ENCODE results near the gene PSMB9. TPM values are rescaled to one million over a fixed set of nuclear protein-coding genes. Genes with fewer than 3 reads are reported as not detected.
"Not testable (repeated sequence)": the region's sequence is repeated elsewhere in the genome, so short reads cannot be mapped to it uniquely, and the experiment has no call there.

PSMB9 gene
- polyA plus RNA-seq (2013, experiment 1 of 2), result 0.20 TPM
- polyA plus RNA-seq (2013, experiment 2 of 2), result 0.13 TPM

DNA sequence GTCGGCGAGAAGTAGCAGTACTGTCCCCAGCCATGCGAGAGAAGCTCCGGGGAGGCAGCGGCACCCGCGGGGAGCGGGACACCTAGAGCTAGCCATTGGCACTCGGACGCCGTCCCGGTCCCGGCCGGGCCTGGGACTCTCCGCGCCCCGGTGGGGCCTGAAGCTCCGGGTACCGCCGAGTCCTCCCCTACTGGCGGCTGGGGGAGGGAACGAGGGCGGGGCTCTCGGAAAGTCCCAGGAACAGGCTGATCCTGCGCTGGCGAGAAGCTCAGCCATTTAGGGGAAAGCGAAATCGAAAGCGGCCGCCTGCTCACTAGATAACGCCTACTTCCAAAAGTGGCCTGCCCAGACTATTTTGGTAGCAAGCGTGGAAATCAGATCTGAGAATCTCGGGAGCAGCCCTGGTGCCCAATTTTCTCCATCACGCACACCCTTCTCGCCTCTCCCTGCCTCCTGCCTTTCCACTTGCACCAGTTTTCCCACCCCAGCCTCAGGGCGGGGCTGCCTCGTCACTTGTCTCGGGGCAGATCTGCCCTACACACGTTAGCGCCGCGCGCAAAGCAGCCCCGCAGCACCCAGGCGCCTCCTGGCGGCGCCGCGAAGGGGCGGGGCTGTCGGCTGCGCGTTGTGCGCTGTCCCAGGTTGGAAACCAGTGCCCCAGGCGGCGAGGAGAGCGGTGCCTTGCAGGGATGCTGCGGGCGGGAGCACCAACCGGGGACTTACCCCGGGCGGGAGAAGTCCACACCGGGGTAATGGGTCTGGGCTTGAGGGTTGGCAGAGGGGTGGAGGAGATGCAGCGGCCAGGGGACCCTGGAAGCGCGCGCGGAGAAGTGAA, at the start of gene PSMB9, which contains the start of gene TAP1:
Gene PSMB9, plus strand, starts transcription at position 652 of the 835 bp plus-strand sequence. Its CDS starts 38 bp downstream, at position 690.
Gene TAP1, minus strand, starts transcription at position 164 of the 835 bp plus-strand sequence. Its CDS starts 68 bp downstream, at position 96.
- peak within 1 kb of the TSS; percentile 39 for H3K4me2 ChIP-seq (ENCODE audit: low read length)

DNA sequence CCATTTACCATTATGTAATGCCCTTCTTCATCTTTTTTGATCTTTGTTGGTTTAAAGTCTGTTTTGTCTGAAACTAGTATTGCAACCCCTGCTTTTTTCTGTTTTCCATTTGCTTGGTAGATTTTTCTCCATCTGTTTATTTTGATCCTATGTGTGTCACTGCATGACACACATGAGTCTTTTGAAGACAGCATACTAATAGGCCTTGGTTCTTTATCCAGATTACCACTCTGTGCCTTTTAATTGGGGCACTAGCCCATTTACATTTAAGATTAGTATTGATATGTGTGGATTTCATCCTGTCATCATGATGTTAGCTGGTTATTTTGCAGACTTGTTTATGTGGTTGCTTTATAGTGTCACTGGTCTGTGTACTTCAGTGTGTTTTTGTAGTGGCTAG, 48.6 kb upstream of the PSMB9 start:
- H3K4ac ChIP-seq (ENCODE audit: low read depth, low read length); H3K18ac ChIP-seq (ENCODE audit: low read length); H3K23ac ChIP-seq (ENCODE audit: low read length); H3K4me3 ChIP-seq (ENCODE audit: low read length); H2AK5ac ChIP-seq (ENCODE audit: low read length); H2BK15ac ChIP-seq (replicated peaks; ENCODE audit: low read depth); H2BK120ac ChIP-seq (ENCODE audit: low read depth, low read length); H4K5ac ChIP-seq (ENCODE audit: low read length); H3K9ac ChIP-seq (ENCODE audit: low read length); H3K79me1 ChIP-seq (ENCODE audit: low read length); H3K79me2 ChIP-seq (ENCODE audit: control insufficient read depth, insufficient read depth, low read length); H2BK5ac ChIP-seq (ENCODE audit: low read length); H3K27me3 ChIP-seq (ENCODE audit: insufficient read depth, low read length, poor library complexity); H3K4me1 ChIP-seq (ENCODE audit: control insufficient read depth, low read depth, low read length); H4K8ac ChIP-seq (ENCODE audit: low read depth, low read length); H3K56ac ChIP-seq (ENCODE audit: low read length); H3K27ac ChIP-seq (ENCODE audit: low read depth, low read length); H3K36me3 ChIP-seq (ENCODE audit: control insufficient read depth, insufficient read depth, low read length); H3K4me2 ChIP-seq (ENCODE audit: low read length); DNase-seq: not testable (repeated sequence)

More for the DNA sequence above, at the start of gene PSMB9, which contains the start of gene TAP1:
- Histone ChIP-seq H4K5ac (ENCODE audit: low read length) (no peak within 1 kb of the TSS), H2AK5ac (ENCODE audit: low read length) (no peak within 1 kb of the TSS), H3K79me2 (ENCODE audit: control insufficient read depth, insufficient read depth, low read length) (no peaks in the 10 kb centered on the region), H2BK120ac (ENCODE audit: low read depth, low read length) (no peak within 1 kb of the TSS), H3K4me1 (ENCODE audit: control insufficient read depth, low read depth, low read length) (no peaks in the 10 kb centered on the region), H3K36me3 (ENCODE audit: control insufficient read depth, insufficient read depth, low read length) (no peaks in the 10 kb centered on the region), H3K79me1 (ENCODE audit: low read length) (no peaks in the 10 kb centered on the region), H3K56ac (ENCODE audit: low read length) (peak within 1 kb of the TSS; percentile 65), H3K18ac (ENCODE audit: low read length) (no peak within 1 kb of the TSS), H3K23ac (ENCODE audit: low read length) (no peak within 1 kb of the TSS), H3K9ac (ENCODE audit: low read length) (peak within 1 kb of the TSS; percentile 56), H2BK5ac (ENCODE audit: low read length) (no peak within 1 kb of the TSS), H3K27me3 (ENCODE audit: insufficient read depth, low read length, poor library complexity) (peaks cover 28% of the 10 kb centered on the region), H3K4ac (ENCODE audit: low read depth, low read length) (no peak within 1 kb of the TSS), H4K8ac (ENCODE audit: low read depth, low read length) (no peak within 1 kb of the TSS), H3K4me3 (ENCODE audit: low read length) (peak within 1 kb of the TSS; percentile 21), H2BK15ac (replicated peaks; ENCODE audit: low read depth) (no peak within 1 kb of the TSS), H3K27ac (ENCODE audit: low read depth, low read length) (no peak within 1 kb of the TSS)
- WGBS (ENCODE audit: extremely low coverage, insufficient coverage, low lambda C conversion rate), result no CpG with 5 or more reads among the region's 68 CpGs
- DNase-seq, result peak; percentile 94

DNA sequence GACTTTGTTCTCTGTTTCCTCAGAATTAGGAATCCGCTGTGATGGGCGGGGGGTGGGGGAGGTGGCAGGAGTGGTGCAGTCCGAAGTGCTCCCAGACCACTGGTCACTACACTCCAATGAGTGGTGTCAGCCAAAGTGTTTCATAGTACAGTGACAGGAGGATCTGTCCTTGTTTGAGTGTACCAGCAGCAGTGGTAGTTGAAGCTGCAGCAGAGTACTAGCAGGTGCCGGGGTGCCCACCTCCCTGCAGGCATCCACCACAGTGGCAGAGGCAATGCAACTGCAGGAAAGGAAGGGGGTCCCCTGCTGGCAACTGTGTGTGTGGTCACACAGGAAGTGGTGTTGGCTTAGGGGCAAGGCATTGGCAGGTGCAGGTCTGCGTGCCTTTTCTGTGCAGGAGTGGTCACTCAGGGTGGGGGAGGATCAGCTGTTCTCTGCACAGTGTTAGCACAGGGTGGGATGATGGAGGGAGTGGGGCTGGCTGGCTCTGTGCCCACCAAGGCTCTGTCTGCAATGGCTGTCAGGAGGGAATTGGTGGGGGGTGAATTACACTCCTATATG, 46.9 kb upstream of the PSMB9 start:
- no peak overlapping the region for H2BK120ac ChIP-seq (ENCODE audit: low read depth, low read length)
- H3K79me1 ChIP-seq (ENCODE audit: low read length), result no peaks in the 10 kb centered on the region
- no peak overlapping the region for H2AK5ac ChIP-seq (ENCODE audit: low read length)
- no peak overlapping the region for H3K4ac ChIP-seq (ENCODE audit: low read depth, low read length)
- H3K4me2 ChIP-seq (ENCODE audit: low read length), result no peak overlapping the region
- H3K18ac ChIP-seq (ENCODE audit: low read length), result no peak overlapping the region
- no CpG with 5 or more reads among the region's 5 CpGs for WGBS (ENCODE audit: extremely low coverage, insufficient coverage, low lambda C conversion rate)
- H3K9ac ChIP-seq (ENCODE audit: low read length), result no peak overlapping the region
- no peak overlapping the region for H2BK5ac ChIP-seq (ENCODE audit: low read length)
- H3K27me3 ChIP-seq (ENCODE audit: insufficient read depth, low read length, poor library complexity), result no peaks in the 10 kb centered on the region
- peak; percentile 6 for DNase-seq
- H3K23ac ChIP-seq (ENCODE audit: low read length), result no peak overlapping the region
- no peaks in the 10 kb centered on the region for H3K4me1 ChIP-seq (ENCODE audit: control insufficient read depth, low read depth, low read length)
- no peak overlapping the region for H4K8ac ChIP-seq (ENCODE audit: low read depth, low read length)
- H3K56ac ChIP-seq (ENCODE audit: low read length), result no peak overlapping the region
- H3K79me2 ChIP-seq (ENCODE audit: control insufficient read depth, insufficient read depth, low read length), result no peaks in the 10 kb centered on the region
- H3K27ac ChIP-seq (ENCODE audit: low read depth, low read length), result no peak overlapping the region
- no peak overlapping the region for H2BK15ac ChIP-seq (replicated peaks; ENCODE audit: low read depth)
- H3K36me3 ChIP-seq (ENCODE audit: control insufficient read depth, insufficient read depth, low read length), result no peaks in the 10 kb centered on the region
- no peak overlapping the region for H4K5ac ChIP-seq (ENCODE audit: low read length)
- H3K4me3 ChIP-seq (ENCODE audit: low read length), result no peak overlapping the region

DNA sequence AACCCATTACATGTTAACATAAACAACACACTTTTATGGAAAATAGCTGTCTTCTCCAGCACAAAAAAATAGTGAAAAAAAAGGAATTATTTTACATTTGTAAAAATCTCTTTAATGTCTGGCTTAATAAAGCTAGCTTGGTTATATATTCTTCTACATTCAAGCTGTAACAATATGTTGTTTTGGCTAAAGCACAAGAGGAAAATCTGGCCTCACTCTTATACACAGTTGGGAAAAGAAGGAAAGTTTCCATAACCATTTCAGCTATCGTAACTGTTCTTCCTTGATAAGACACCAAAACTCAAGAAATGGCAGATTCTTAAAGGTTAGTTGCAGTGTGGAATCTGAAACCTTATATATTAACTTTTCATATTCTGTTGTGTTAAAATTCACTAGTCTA, 44.8 kb upstream of the PSMB9 start:
- WGBS (ENCODE audit: extremely low coverage, insufficient coverage, low lambda C conversion rate), result no CpG with 5 or more reads among the region's 1 CpG
- Histone ChIP-seq H3K9ac (ENCODE audit: low read length) (no peak overlapping the region), H3K4ac (ENCODE audit: low read depth, low read length) (no peak overlapping the region), H3K4me3 (ENCODE audit: low read length) (no peak overlapping the region), H4K8ac (ENCODE audit: low read depth, low read length) (no peak overlapping the region), H3K27me3 (ENCODE audit: insufficient read depth, low read length, poor library complexity) (no peaks in the 10 kb centered on the region), H3K4me2 (ENCODE audit: low read length) (no peak overlapping the region), H2AK5ac (ENCODE audit: low read length) (no peak overlapping the region), H3K4me1 (ENCODE audit: control insufficient read depth, low read depth, low read length) (no peaks in the 10 kb centered on the region), H3K56ac (ENCODE audit: low read length) (no peak overlapping the region), H2BK120ac (ENCODE audit: low read depth, low read length) (no peak overlapping the region), H3K79me2 (ENCODE audit: control insufficient read depth, insufficient read depth, low read length) (no peaks in the 10 kb centered on the region), H3K18ac (ENCODE audit: low read length) (no peak overlapping the region), H3K36me3 (ENCODE audit: control insufficient read depth, insufficient read depth, low read length) (no peaks in the 10 kb centered on the region), H4K5ac (ENCODE audit: low read length) (no peak overlapping the region), H3K23ac (ENCODE audit: low read length) (no peak overlapping the region), H3K27ac (ENCODE audit: low read depth, low read length) (no peak overlapping the region), H2BK5ac (ENCODE audit: low read length) (no peak overlapping the region), H2BK15ac (replicated peaks; ENCODE audit: low read depth) (no peak overlapping the region), H3K79me1 (ENCODE audit: low read length) (no peaks in the 10 kb centered on the region)
- no peak for DNase-seq

DNA sequence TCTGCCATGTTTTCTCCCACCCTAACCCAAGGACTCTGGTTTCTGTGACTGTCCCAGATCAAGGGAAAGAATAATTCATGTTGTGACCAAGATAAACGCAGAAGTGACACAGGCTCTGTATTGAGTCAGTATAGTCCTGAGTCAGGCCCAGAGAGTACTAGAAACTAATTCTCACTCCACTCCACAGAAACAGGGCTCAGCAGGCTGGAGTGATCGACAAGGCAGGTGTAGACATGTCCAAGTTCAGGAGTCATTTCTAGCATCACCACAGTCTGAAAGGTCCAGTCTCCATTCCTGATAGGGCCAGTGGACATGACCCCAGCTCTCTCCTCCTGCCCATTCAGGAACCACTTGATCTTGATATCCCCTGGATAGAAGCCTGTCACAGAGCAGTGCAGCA, 39.8 kb upstream of the PSMB9 start:
- H3K4me1 ChIP-seq (ENCODE audit: control insufficient read depth, low read depth, low read length), result no peaks in the 10 kb centered on the region
- no peak overlapping the region for H3K4ac ChIP-seq (ENCODE audit: low read depth, low read length)
- H3K18ac ChIP-seq (ENCODE audit: low read length), result no peak overlapping the region
- no peaks in the 10 kb centered on the region for H3K27me3 ChIP-seq (ENCODE audit: insufficient read depth, low read length, poor library complexity)
- H3K79me2 ChIP-seq (ENCODE audit: control insufficient read depth, insufficient read depth, low read length), result no peaks in the 10 kb centered on the region
- H3K79me1 ChIP-seq (ENCODE audit: low read length), result no peaks in the 10 kb centered on the region
- H2BK15ac ChIP-seq (replicated peaks; ENCODE audit: low read depth), result no peak overlapping the region
- no peak overlapping the region for H3K4me2 ChIP-seq (ENCODE audit: low read length)
- H3K27ac ChIP-seq (ENCODE audit: low read depth, low read length), result no peak overlapping the region
- H3K4me3 ChIP-seq (ENCODE audit: low read length), result no peak overlapping the region
- H3K36me3 ChIP-seq (ENCODE audit: control insufficient read depth, insufficient read depth, low read length), result no peaks in the 10 kb centered on the region
- DNase-seq, result no peak
- H3K56ac ChIP-seq (ENCODE audit: low read length), result no peak overlapping the region
- WGBS (ENCODE audit: extremely low coverage, insufficient coverage, low lambda C conversion rate), result no CpG with 5 or more reads among the region's 2 CpGs
- H2BK120ac ChIP-seq (ENCODE audit: low read depth, low read length), result no peak overlapping the region
- H3K23ac ChIP-seq (ENCODE audit: low read length), result no peak overlapping the region
- no peak overlapping the region for H3K9ac ChIP-seq (ENCODE audit: low read length)
- no peak overlapping the region for H2BK5ac ChIP-seq (ENCODE audit: low read length)
- no peak overlapping the region for H4K5ac ChIP-seq (ENCODE audit: low read length)
- H2AK5ac ChIP-seq (ENCODE audit: low read length), result no peak overlapping the region
- H4K8ac ChIP-seq (ENCODE audit: low read depth, low read length), result no peak overlapping the region

Data from mesendoderm (in vitro differentiated cells).